GM04504 (cell line): ENCODE results near the gene CEACAM4.
"Not testable (repeated sequence)": the region's sequence is repeated elsewhere in the genome, so short reads cannot be mapped to it uniquely, and the experiment has no call there.

Experiments
- DNase-seq: peaks from one replicate; pipeline ENCODE4 v3.0.0-alpha.2; 2012; ENCODE audit warnings: low read depth

Gene CEACAM4

DNA sequence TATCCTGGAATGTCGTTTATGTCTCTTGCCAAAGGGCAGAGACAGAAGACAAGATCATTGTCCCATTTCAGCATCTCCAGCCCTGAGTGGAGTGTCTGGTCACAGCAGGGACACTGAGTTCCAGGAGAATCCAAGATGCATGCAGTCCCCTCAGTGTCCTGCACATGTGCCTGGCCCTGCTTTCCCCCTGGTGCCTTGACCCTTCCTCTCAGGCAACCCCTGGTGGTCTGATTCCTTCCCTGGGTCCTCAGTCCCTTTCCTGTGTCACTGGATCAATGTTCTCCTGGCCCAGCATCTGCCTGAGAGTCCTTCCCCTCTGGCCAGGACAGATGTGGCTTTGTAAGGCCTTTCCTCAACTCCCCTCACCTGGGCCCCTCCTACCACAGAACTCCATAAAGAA, 41.9 kb downstream of the CEACAM4 start:
- no peak for DNase-seq

DNA sequence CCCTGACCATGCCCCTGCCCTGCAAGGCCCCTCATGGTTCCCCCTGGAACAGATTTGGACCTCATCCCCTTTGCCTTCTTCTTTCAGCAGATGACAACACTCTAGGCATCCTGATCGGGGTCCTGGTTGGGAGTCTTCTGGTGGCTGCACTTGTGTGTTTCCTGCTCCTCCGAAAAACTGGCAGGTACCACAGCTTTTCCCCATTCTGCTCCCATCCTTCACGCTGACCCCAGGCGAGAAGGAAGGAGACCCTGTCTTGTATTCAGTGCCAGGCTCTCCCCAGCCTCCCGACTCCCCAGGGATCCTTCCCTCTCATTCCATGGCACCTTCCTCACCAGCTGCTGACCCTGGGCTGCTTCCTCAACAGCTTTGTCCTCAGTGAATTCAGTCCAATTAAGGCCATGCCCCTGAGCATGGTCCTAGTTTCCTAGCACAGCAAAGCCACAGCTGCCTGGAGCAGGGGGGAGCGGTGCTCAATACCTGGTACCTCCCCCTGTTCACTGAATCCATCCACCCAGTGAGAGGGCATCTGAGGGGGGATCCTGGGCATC, 42.5 kb downstream of the CEACAM4 start:
- no peak for DNase-seq

DNA sequence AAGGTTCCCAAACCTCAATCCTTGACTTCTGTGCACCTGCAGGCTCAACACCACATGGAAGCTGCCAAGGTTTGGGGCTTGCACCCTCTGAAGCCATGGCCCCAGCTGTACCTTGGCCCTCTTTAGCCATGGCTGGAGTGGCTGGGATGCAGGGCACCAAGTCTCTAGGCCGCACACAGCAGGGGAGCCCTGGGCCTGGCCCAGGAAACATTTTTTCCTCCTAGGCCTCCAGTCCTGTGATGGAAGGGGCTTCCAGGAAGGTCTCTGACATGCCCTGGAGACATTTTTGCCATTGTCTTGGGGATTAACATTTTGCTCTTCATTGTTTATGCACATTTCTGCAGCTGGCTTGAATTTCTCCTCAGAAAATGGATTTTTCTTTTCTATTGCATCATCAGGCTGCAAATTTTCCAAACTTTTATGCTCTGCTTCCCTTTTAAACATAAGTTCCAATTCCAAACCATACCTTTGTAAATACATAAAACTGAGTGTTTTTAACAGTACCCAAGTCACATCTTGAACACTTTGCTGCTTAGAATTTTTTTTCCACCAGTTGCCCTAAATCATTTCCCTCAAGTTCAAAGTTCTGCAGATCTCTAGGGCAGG, 44.2 kb downstream of the CEACAM4 start:
- not testable (repeated sequence) for DNase-seq

GRCh38 chr19:41581068-41581467, 45.8 kb downstream of the CEACAM4 start:
- not testable (repeated sequence) for DNase-seq

DNA sequence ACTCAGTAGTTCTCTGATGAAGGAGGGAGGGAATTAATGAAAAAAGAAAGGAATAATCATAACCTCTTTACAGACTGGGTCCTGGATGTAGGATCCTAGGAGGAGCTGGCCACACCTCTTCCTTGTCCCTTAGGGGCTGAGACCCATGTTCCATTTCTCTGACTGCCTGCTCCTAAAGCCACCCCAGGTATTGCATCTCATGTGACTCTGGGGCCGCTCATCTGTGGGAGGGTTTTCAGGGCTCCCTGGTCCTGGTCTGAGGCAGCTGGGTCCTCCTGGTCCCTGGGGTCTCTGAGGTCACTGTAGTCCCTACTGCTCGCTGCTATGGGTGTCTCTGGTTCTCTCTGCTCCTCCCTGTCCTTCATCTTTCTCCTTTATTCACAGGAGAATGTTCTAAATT, 48.0 kb downstream of the CEACAM4 start:
- DNase-seq, result no peak

- DNase-seq, result no peak
Measured at GRCh38 chr19:41577833-41578232, 49.0 kb downstream of the CEACAM4 start.

GRCh38 chr19:41577144-41577830, 49.6 kb downstream of the CEACAM4 start:
- no peak for DNase-seq

DNA sequence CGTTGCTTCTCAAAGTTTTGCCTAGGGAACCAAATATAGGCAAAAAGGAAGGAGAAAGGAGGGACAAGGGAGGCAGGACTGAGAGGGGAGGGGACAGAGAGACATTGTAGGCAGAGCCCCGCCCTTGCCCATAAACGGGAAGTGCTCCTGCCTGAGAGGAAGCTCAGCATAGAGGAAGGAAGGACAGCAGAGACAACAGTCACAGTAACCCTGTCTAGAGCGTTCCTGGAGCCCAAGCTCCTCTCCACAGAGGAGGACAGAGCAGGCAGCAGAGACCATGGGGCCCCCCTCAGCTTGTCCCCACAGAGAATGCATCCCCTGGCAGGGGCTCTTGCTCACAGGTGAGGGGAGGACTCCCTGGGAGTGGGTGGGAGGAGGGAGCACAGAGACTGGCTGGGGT, 50.9 kb downstream of the CEACAM4 start, which contains the start of gene CEACAM21:
TSS of gene CEACAM21 (plus strand) at position 169 of the 400 bp plus-strand sequence. CDS start at position 278, 109 bp downstream.
- no peak for DNase-seq

DNA sequence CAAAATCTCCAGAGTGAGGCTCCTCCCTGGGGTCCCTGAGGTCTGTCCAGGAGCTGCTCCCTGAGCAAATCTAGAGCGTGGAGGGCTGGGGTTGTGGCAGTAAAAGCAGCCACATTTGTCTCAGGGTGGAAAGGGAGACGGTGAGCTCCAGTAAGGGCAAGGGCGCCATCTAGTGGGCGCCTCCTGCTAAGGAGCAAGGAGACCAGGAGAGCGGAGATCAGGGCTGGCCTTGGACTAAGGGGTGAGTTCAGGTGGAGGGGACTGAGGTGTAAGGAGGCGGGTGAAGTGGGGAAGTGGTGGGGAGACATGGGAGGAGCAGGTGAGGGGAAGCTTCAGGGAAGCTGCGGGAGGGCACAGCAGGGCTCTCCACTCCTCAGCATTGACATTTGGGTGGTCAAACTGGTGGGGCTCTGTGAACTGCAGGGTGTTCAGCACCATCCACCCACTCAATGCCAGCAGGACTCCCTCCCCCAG, 56.2 kb downstream of the CEACAM4 start:
- peak; percentile 40 for DNase-seq

- no peak for DNase-seq
Measured at GRCh38 chr19:41570179-41570578, 56.7 kb downstream of the CEACAM4 start.

DNA sequence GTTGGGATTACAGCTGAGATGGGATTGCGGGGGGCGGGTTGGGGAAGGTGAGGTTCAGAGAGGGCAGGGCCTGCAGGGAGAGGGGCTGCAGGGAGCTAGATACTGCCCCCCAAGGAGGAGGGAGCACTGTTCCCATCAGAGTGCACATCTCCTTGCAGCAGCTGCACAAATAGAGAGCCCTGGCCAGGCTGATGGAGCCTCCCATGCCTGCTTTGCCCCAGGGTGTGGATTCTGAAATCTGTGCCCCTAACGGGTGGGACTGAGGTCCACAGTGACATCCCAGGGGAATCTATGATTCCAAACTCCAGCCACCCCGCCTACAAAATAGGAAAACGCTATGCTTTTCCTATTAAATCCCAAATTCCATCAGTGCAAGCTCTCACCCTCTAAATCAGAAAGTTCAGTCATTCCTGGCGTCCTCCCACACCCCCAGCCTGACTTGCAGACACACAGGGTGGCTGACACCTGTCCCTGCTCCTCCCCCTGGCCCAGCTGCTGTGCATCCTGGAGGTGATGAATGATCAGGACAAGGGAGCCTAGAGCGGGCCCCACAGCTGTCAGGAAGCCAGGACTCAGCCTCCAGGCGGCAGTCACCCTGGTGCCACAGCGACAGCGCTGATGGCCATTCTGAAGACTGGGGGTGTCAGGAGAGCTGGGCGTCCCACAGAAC, 57.3 kb downstream of the CEACAM4 start:
- DNase-seq, result no peak
